ENCODE data around the gene PDCD1LG2.

DNA sequence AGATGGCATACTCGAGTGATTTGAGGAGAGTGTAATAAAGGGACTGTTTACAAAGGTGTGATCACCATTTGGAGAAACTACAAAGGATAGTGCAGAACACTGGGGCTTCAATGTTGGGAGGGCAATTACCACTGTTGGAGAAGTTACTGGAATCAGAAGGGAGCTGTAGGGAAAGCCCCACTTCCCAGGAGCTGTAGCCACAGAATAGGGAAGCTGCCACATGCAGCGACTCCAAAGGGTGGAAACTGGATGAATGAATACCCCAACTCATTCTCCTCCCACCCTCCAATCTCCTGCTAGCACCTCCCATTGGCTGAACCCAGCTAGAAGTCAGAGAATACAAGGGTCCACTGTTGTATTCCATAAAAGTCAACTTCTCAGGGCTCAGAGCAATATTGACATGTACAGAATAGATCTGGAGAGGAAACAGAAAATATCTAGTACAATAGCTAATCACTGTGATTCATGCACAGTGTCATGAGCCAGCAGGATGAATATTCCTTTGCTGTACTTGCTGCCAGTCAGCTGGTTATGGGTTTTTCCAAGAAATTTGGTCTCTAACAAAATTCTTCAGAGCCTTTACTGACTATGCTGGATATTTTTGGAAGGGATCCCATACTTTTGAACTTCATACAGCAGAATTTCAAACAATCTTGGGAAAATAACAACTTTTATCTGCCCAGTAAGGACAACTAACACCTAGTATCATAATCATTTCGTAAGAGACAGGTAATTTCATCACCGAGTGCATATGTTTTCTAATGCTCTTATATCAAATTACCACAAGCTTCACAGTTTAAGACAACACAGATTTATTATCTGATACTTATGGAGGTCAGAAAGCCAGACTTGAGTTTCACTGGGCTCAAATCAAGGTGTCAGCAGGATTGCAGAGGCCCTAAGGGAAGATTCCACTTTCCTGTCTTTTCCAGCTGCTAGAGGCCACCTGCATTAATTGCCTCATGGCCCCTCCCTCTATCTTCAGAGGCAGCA lies 39.6 kb downstream of the PDCD1LG2 start:
- TF ChIP-seq, protein P1, sequence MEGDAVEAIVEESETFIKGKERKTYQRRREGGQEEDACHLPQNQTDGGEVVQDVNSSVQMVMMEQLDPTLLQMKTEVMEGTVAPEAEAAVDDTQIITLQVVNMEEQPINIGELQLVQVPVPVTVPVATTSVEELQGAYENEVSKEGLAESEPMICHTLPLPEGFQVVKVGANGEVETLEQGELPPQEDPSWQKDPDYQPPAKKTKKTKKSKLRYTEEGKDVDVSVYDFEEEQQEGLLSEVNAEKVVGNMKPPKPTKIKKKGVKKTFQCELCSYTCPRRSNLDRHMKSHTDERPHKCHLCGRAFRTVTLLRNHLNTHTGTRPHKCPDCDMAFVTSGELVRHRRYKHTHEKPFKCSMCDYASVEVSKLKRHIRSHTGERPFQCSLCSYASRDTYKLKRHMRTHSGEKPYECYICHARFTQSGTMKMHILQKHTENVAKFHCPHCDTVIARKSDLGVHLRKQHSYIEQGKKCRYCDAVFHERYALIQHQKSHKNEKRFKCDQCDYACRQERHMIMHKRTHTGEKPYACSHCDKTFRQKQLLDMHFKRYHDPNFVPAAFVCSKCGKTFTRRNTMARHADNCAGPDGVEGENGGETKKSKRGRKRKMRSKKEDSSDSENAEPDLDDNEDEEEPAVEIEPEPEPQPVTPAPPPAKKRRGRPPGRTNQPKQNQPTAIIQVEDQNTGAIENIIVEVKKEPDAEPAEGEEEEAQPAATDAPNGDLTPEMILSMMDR (IDR thresholded peaks at IDR 0.05) = no peak
- TF ChIP-seq POLR2A (IDR thresholded peaks at IDR 0.05) = no peak
